ENCODE measurements around the gene TMIE. TPM values are rescaled to one million over a fixed set of nuclear protein-coding genes. Genes with fewer than 3 reads are reported as not detected.

Gene TMIE
- total RNA-seq, 1 experiment from 2014 or later: not detected

- Mint-ChIP-seq H3K4me3 (ENCODE audit: unreplicated experiment) (no peak overlapping the region), H3K27ac (ENCODE audit: unreplicated experiment) (no peak overlapping the region), H3K9me3 (ENCODE audit: unreplicated experiment) (no peaks in the 10 kb centered on the region), H3K27me3 (ENCODE audit: insufficient read depth, unreplicated experiment) (peaks cover 5% of the 10 kb centered on the region), H3K36me3 (ENCODE audit: insufficient read depth, unreplicated experiment) (no peaks in the 10 kb centered on the region), H3K4me1 (ENCODE audit: low read depth, unreplicated experiment) (no peaks in the 10 kb centered on the region)
- ChIA-PET POLR2A (no interaction called here), CTCF (interaction anchor here (1.3 kb wide), 1 partner anchor 8 kb away, joined by 3 read pairs; no protein-coding TSS in a partner anchor)
- no TSS peak for BruUV-seq (replicated peaks)
- Histone ChIP-seq H3K4me3 (ENCODE audit: low read depth, low read length) (no peak overlapping the region), H3K36me3 (ENCODE audit: control insufficient read depth, insufficient read depth, low read length) (no peaks in the 10 kb centered on the region), H3K9me3 (no peaks in the 10 kb centered on the region), H3K27me3 (replicated peaks; ENCODE audit: control insufficient read depth, insufficient read depth, low read length) (no peaks in the 10 kb centered on the region), H3K4me1 (no peaks in the 10 kb centered on the region)
- TF ChIP-seq, protein P1, sequence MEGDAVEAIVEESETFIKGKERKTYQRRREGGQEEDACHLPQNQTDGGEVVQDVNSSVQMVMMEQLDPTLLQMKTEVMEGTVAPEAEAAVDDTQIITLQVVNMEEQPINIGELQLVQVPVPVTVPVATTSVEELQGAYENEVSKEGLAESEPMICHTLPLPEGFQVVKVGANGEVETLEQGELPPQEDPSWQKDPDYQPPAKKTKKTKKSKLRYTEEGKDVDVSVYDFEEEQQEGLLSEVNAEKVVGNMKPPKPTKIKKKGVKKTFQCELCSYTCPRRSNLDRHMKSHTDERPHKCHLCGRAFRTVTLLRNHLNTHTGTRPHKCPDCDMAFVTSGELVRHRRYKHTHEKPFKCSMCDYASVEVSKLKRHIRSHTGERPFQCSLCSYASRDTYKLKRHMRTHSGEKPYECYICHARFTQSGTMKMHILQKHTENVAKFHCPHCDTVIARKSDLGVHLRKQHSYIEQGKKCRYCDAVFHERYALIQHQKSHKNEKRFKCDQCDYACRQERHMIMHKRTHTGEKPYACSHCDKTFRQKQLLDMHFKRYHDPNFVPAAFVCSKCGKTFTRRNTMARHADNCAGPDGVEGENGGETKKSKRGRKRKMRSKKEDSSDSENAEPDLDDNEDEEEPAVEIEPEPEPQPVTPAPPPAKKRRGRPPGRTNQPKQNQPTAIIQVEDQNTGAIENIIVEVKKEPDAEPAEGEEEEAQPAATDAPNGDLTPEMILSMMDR (IDR thresholded peaks at IDR 0.05; ENCODE audit: insufficient read depth in 1 of 2, low read depth in 1 of 2, low read length in 1 of 2, severe bottlenecking in 1 of 2, unreplicated experiment in 1 of 2): no peak
- DNase-seq: no peak
- intact Hi-C loops (cut with micrococcal nuclease; ENCODE audit: unreplicated experiment): no loop called here
These were observed 24.6 kb downstream of the TMIE start for GRCh38 chr3:46725621-46726314.

- no peaks in the 10 kb centered on the region for H3K9me3 Mint-ChIP-seq (ENCODE audit: unreplicated experiment)
- no peaks in the 10 kb centered on the region for H3K27me3 ChIP-seq (replicated peaks; ENCODE audit: control insufficient read depth, insufficient read depth, low read length)
- no peaks in the 10 kb centered on the region for H3K4me1 ChIP-seq
- H3K36me3 ChIP-seq (ENCODE audit: control insufficient read depth, insufficient read depth, low read length): no peaks in the 10 kb centered on the region
- no peak overlapping the region for H3K27ac Mint-ChIP-seq (ENCODE audit: unreplicated experiment)
- ChIA-PET POLR2A (no interaction called here), CTCF (interaction anchor here (0.6 kb wide), 2 partner anchors 173 to 202 kb away, joined by 3 to 5 read pairs; no protein-coding TSS in a partner anchor)
- no TSS peak for BruUV-seq (replicated peaks)
- TF ChIP-seq, protein P1 (IDR thresholded peaks at IDR 0.05; ENCODE audit: insufficient read depth in 1 of 2, low read depth in 1 of 2, low read length in 1 of 2, severe bottlenecking in 1 of 2, unreplicated experiment in 1 of 2): no peak
- no peaks in the 10 kb centered on the region for H3K36me3 Mint-ChIP-seq (ENCODE audit: insufficient read depth, unreplicated experiment)
- peaks cover 5% of the 10 kb centered on the region for H3K27me3 Mint-ChIP-seq (ENCODE audit: insufficient read depth, unreplicated experiment)
- H3K4me1 Mint-ChIP-seq (ENCODE audit: low read depth, unreplicated experiment): no peaks in the 10 kb centered on the region
- no peak overlapping the region for H3K4me3 Mint-ChIP-seq (ENCODE audit: unreplicated experiment)
- no peak overlapping the region for H3K4me3 ChIP-seq (ENCODE audit: low read depth, low read length)
- H3K9me3 ChIP-seq: no peaks in the 10 kb centered on the region
- DNase-seq: no peak
- intact Hi-C loops (cut with micrococcal nuclease; ENCODE audit: unreplicated experiment): no loop called here
These were observed 27.8 kb downstream of the TMIE start for GRCh38 chr3:46729038-46729437.

DNA sequence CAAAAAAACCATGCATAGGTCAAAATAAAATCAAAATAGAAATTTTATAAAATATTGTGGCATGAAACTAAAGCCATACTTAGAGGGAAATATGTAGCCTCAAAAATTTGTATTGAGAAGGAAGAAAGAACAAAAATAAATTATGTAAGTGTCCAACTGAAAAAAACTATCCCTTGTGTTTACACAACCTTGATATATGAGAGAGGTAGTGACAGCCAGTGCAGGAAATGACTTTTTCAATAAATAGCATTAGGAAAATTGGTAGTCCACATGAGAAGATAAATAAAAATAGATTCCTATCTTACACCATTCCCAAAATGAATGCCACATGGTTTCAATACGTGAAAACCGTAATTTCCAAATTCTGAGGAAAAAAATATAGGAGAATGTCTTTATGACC, 29.6 kb downstream of the TMIE start:
- Mint-ChIP-seq H3K36me3 (ENCODE audit: insufficient read depth, unreplicated experiment) (no peaks in the 10 kb centered on the region), H3K9me3 (ENCODE audit: unreplicated experiment) (no peaks in the 10 kb centered on the region), H3K4me1 (ENCODE audit: low read depth, unreplicated experiment) (no peaks in the 10 kb centered on the region), H3K27me3 (ENCODE audit: insufficient read depth, unreplicated experiment) (peaks cover 5% of the 10 kb centered on the region), H3K4me3 (ENCODE audit: unreplicated experiment) (no peak overlapping the region), H3K27ac (ENCODE audit: unreplicated experiment) (no peak overlapping the region)
- no TSS peak for BruUV-seq (replicated peaks)
- Histone ChIP-seq H3K27me3 (replicated peaks; ENCODE audit: control insufficient read depth, insufficient read depth, low read length) (no peaks in the 10 kb centered on the region), H3K4me1 (no peaks in the 10 kb centered on the region), H3K36me3 (ENCODE audit: control insufficient read depth, insufficient read depth, low read length) (no peaks in the 10 kb centered on the region), H3K4me3 (ENCODE audit: low read depth, low read length) (no peak overlapping the region), H3K9me3 (no peaks in the 10 kb centered on the region)
- CTCF ChIA-PET: no interaction called here
- DNase-seq: no peak
- POLR2A ChIA-PET: no interaction called here
- intact Hi-C loops (cut with micrococcal nuclease; ENCODE audit: unreplicated experiment): no loop called here
- TF ChIP-seq, protein P1 (IDR thresholded peaks at IDR 0.05; ENCODE audit: insufficient read depth in 1 of 2, low read depth in 1 of 2, low read length in 1 of 2, severe bottlenecking in 1 of 2, unreplicated experiment in 1 of 2): no peak

Measured in Caco-2 (cell line).